Right renal pelvis (tissue), 4 donors: ENCODE results near the gene ESPL1. TPM values are rescaled to one million over a fixed set of nuclear protein-coding genes. Genes with fewer than 3 reads are reported as not detected.

ENCODE experiments used
- DNase-seq, 4 donors: peaks; one replicate each; pipeline ENCODE4 v3.0.0-alpha.2; 2013; ENCODE audit warnings: low read depth in 4 of 4, low spot score in 3 of 4, missing footprints in 1 of 4
- polyA plus RNA-seq, 4 donors: library from polyadenylated mRNA; unstranded; fragments of 120-200 nt; gene quantifications; one replicate each; pipeline ENCODE4 v1.2.1, GENCODE V29; 2013; ENCODE audit not compliant: insufficient read length in 4 of 4

The ESPL1 gene
- polyA plus RNA-seq = 10 to 100 TPM in 1 of 4 donors, 1 to 10 TPM in 3; 8.9 to 11.3 (median 9.1) TPM

DNA sequence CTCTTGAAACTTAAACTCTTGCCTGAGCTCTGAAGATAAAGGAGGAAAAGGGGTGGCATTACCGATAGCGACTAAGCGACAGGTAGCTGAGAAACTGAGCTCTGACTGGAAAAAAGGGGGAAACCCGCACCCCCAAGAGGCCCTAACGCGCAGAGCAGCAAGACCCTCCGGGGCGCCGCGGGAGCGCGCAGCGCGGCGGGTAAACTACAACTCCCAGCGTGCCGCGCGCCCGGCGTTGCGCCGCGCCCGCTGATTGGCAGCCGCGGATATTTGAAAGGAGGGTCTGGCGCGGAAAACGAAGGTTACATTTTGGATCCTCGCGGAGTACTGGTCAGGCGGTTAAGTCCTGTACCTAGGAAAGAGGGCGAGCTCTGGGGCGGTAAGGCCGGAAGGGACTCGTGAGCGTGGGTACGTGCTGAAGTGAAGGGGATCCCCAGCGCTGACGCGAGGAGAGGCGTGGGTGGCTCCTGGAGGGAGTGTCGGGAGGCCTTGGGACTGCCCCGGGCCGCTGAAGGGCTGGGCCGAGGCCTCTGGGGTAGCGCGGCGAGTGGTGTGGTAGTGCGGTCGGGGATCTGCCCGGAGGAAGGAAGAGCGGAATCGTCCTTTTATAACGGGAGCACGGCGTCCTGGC lies at the start of gene ESPL1:
Gene ESPL1 (plus strand): TSS at position 301 of the 631 bp plus-strand sequence. CDS start 468 bp downstream, outside the sequence.
- DNase-seq = peak; percentile 62 to 84 (median 76)

DNA sequence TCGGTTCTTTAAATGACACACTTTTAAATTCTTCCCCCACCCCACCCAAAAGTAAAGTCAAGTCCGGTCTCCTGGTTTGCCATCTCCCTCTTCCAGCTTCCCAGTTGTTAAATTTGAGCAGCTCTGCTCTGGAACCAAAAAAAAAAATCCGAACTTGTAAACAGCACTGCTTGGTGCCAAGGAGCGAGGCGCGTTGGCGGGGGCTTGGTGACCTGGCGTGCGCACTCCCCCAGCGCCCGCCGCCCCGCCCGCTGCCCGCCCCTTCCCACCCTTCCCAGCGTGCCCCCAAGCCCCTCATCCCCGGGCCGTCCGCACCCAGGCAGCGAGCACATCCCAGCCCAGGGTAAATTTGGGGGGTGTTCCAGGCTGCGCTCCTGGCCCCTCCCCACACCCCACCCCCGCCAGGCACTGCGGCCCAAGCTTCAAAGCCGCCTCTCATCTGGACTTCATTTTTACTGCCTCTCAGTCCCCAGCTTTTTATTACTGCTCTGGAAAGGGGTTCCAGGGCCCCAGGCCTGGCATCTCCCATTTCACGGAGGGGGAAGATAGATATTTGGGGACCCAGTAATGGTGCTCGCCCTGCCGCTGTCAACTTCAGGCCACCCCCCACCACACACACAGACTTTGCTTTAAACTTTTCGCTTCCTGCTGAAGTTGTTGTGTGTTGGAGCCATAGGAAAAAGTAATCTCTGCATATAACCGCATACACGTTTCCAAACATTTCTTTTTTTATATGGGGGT lies 49.4 kb upstream of the ESPL1 start:
- DNase-seq = no peak

DNA sequence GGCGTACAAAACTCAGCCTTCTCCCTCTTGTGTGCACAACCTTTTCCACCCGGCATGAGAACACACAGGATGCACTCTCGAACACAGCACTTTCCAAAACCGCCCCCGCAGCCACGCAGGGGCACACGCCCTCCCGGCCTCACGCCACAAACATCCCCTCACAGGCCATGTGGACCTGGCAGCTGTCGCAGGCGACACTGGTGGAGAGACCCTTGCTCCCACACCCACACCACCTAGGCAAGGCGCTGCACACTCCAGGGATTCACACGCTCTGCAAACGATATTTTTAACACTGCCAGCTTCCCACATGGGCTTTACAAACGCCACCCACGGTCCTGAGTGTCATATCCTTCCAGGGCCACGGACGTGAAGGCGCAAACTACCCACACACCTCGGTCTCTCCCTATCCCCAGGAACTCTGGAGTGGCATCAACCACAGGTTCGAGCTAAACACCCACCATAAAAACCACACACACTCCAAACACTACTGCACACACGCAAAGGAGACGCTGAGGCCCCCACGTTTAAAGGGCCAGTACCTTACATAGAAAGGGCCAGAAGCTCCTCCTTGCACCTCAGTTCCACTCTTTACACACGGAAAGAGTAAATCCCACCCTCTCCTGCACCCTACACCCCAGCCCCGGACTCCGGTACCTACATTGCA lies 48.7 kb upstream of the ESPL1 start:
- DNase-seq = no peak

DNA sequence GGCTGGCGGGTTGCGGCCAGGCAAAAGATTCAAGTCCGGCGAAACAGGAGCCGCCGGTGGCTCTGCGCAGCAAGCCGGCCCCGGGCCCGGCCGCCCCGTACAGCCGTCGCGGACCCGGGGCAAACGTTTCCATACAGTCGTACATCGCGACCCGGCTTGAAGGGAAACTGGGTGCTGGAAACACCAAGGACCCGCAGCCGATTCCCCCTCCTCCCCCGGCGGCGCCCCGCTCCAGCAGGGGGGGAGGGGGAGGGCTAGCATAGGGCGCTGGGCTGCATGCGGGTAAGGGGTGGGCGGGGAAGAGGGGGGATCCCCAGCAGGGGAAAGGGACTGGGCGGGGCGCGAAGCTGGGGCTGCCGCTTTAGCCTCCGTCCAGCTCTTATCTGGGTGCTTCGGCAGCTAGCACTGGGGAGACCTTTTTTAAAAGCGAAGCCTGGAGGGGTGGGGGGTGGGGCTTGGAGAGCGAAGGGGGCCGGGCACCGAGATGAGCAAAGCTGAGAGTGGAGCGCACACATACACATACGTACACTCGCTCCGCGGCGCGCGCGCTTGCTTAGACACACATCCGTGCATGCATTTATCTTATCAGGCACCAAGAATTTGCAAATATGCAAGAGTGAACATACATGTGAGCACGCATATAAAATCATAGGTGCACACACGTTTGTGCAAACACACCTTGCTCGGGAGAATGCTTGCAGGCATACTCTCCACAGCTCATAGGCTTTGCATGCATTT lies 48.0 kb upstream of the ESPL1 start:
- no peak for DNase-seq

DNA sequence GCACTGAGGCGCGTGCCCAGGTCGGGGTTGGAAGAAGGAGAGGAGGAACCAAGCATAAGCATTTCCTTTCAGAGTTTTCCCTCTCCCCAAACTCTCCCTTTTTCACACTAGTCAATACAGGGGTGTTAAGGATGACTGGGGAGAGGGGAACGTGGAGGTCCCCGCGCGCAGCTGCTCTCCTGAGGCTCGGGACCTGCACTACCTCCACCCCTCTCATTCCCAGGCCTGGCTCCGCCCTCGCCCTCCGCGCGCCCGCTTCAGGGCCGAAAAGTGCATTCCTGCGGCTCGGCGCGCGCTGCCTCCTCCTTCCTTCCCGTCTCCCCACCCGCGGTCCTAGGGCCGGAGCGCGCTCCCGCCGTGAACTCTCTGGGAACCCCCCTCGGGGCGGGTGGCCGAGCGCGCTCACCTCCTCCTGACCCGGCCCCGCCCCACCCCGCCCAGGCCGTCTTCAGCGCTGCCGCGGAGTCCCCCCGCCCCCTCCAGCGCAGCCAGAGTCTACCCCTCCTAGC lies 47.4 kb upstream of the ESPL1 start:
- DNase-seq = peak; percentile 79 to 87 (median 84)

DNA sequence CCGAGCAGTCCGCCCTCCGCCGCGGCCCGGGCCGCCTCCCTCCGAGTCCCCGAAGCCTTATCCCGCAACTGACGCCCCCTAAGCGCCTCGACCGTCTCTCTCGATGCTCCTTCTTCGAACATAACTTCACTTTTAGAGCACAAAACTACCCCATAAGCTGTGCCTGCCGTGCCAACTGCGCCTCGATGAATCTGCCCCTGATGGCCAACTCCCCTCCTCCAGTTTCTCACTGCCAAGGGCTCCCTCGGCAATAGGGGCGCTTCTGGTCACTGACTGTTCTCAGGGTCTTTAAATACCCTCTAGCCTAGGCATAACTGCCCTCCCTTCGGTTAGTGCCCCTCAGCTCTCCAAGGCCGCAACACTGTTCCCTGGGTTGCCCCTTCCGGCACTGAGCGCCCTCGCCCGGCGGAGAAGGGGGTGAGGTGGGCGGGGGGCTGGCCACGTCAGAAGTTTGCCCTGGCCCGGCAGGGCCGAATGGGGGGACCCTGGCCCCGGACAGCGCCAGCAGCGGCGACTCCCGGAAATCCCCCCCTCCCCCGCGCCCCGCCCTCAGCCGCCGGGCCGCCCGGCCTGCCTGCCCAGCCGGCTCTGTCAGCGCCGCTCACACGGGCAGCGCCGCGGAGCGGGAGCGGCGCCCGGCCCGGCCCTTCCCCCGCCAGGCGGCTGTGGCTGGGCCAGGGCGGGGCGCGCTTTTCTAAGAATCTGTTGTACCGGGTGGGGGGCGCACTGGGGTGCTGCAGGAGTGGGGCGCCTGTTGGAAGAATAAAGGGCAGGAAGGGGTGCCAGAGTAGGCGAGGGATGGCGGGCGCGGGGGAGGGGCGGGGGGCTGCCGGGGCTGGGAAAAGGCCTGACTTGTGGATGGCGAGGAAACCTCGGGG lies 46.7 kb upstream of the ESPL1 start:
- peak in 2 of 4 donors; percentile 52 to 56 for DNase-seq

DNA sequence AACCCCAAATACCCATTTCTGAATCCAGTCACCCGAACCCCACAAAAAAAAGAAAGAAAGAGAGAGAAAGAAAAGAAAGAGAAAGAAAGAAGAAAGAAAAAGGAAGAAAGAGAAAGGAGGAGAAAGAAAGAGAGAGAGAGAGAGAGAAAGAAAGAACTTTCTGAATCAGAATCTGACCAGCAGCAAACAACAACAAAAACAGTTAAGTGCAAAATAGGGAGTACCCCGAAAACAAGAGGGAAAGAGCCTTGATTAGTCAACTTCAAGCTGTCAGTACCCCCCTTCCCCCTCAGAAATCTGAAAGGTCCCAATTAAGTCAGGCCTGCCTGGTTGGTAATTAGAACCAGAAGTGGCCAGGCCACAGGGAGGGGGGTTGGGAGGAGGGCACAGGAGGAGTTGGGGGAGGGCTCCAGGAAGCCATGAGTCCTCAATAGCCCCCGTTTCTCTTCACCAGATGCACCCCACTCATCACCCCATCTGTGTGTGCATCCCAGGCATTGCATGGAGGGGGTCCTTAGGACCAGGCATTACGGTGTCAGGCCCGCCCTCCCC lies 45.9 kb upstream of the ESPL1 start:
- no peak for DNase-seq

DNA sequence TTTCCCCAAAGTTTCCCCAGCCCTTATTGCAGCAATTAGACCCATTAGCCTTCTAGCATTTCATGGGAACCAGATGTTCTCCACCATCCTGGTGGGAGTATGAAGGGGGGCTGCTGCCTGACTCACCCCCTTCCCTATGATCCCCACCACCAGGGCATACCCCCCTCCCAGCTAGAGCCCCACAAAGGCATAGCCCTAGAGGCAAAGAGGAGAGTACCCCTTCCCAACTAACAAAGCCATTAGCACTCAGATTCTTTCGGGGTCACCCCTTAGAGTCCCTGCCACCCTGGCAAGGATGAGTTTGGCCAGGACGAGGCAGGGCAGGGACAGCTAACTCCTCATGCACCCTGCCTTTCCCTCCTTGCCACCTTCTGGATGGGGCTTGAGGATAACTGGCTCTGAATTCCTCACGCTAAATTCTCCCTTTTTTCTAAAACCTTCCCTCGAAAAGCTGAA lies 45.3 kb upstream of the ESPL1 start:
- no peak for DNase-seq

DNA sequence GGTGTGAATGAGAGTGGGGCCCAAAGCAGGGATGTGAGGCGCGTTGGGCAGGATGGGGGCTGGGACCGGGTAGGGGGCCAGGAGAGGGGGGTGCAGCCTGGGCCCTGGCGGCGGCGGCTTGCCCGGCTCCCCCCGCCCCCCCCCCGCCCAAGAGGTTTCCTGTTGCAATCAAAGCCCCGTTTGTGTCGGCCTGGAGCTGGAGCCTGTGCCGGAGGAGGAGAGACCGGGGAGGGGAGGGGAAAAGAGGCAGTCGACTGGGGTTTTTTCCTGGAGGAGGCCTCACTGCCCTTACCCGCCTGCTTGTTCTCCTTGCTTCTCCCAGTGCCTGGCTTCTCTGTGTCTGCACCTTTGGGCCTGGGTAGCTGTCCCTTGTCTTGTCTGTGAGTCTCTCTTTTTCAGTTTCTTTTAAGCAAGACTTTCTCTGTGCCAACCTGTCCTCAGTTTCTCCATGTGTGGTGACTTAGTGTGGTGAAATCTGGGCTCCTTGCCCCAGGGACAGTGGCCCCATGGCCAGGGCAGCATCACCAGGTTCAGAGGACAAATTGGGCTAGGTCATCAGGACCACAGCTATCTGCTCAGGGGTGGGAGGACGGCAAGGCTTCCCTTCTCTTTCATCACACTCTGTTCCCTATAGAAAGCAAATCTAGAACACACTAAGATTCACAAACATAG lies 44.6 kb upstream of the ESPL1 start:
- DNase-seq = no peak

DNA sequence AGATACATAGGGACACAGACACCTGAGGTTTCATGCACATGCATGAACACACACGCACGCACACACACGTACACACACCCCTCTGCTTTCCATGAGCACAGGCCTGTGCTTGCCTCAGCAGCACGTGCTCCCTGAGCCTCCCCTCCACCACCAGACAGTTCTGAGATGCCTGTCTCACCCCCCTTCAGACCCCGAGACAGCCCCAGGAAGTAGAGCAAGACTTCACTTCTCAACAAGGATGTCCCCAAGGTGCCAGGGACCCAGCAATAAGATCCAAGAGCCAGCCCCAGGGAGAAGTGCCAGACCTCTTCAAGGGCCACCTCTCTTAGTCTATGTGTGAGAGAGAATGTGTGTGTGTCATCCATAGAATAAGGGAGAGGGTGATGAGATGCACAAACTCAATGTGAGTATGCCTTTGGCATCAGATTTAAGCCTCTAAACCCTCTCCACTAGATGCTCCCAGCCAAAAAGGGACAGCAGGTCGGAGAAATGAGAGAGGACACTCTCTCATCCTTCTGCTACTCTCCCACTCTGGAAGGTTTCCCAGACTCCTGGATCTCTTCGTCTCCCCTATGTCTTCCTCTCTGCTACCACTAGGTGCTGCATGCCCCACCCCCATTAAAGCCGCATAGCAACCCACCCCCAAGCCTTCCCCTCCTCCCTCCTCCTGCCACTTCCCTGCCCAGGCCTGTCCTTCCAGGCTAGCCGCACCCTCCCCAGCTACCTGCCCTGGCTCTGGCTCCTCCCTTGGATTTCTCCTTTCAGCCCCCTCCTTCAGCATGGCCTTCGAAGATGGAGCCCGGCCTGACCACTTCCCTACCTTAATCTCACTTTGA lies 43.8 kb upstream of the ESPL1 start:
- no peak for DNase-seq

DNA sequence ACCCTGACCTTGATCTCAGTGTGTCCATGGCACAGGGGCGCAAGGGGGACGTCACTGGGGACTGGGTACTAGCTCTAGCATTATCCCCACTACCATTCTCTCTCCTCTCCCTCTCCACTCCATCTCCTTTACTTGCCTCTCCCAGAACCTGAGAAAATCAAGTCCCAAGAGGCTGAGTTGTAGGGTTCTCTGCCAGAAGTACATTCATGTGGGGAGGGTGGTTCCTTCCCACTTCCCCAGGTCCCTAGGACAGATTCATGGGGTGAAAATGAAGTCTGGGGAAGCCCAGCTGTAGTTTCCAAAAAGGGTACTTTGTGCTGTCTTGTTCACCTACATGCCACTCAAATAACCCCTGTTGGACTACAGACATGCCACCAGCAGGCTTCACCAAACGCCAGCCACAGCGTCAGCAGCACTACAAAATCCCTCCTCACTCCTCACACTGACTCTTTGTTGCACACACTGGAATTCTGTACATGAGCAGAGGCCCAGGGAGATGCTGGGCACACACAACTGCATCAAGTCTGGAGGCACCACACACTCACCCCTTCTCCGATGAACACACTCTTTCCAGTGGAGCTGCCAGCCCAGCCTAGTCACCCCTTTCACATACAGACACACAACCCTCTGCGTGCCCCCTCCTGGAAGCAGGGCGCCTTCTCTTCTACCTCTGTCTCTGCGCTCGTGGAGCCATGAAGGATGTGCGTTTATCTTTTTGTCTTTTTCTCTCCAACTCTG lies 43.0 kb upstream of the ESPL1 start:
- no peak for DNase-seq

DNA sequence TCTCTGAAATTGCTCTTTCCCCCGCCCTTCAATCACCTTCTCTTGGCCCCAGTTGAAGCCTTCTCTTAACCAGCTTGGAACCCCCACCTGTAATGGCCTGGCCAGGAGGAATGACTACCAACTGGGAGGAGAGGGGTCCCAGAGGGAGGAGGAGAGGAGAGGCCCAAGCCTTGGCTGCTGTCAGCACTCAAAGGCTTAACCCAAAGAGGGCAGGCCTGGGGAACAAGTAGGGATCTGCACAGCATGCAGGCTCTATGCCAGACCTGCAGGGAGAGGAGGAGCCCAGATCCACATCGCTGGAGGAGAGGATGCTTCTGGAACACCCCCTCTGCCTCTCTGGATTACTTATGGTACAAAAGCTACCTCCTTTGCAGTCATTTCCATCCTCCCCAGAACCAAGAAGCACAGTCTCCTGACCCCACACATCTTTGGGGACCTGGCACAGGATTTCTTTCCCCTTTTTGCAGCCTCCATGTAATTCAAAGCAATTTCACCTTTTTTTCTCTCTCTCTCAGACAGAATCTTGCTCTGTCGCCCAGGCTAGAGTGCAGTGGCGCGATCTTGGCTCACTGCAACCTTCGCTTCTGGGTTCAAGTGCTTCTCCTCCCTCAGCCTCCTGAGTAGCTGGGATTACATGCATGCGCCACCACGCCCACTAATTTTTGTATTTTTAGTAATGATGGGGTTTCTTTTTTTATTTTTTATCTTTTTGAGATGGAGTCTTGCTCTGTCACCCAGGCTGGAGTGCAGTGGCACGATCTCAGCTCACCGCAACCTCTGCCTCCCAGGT lies 42.3 kb upstream of the ESPL1 start:
- DNase-seq = no peak

DNA sequence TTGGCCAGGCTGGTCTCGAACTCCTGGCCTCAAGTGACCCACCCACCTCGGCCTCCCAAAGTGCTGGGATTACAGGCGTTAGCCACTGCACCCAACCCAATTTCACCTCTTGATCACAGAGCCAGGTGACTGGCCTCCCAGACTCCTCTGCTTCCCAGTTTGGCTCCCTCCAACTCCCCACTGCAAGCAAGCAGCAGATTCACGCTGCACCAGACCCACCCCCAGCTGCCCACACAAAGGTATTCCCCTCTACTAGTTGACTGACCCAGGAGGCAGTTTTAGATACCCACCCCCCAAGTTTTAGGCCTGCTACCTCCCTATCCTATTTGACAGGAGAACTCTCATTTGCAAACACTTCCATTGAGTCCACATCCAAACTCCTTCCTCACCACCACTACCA lies 41.3 kb upstream of the ESPL1 start:
- DNase-seq = no peak

DNA sequence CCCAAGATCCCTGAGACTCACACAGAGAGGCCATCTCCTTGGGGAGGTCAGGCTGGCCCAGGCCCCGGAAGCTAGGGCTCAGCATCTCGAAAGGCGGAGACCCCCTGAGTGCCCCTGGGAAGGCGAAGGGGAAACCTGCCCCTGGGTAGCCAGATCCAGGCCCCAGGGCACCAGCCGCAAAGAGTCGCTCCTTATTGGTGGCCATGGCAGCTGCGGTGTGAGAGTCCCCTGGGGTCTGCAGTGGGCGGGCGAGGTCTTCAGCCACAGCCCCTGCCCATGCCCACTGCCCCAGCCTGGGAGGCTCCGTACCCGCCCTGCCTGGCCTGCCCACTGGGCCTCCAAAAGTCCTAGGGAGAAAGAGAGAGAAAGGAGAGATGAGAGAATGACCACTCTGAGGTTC lies 40.8 kb upstream of the ESPL1 start:
- no peak for DNase-seq

DNA sequence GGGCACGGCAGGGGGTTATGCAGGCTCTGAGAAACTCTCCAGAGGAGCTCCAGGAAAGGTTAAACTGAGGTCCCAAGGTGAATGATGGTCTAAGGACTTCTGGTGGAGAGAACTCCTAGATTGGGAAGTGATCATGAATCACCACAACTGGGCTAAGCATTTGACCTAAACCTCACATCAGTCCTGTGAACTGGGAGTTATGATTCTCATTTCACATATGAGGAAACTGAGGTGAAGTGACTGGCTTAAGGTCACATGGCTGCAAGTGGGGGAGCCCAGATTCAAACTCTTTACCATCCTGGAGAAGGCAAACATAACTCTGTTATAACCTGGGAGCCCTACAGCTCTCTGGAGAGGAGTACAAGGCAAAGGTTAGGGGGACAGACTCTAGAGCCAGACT lies 40.3 kb upstream of the ESPL1 start:
- no peak for DNase-seq

DNA sequence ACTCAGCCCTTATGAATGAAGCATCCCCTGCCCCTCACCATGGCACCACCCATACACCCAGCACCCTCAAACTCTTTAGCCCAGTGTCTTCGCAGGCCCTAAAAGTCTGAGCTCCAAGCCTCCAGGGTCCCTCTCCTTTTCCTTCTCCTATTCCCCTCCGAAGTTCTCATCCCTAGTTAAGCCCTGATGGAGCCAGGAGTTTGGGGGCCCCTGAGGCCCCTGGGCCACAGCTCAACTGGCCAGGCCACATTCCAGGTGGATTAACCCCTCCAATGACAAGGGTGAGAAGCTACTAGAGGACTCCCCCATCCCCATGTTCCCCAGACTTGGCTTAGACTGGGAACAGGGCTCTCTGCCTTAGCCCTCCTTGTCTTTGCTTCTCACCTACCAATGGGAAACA lies 38.6 kb upstream of the ESPL1 start:
- no peak for DNase-seq
